H1 (cell line): ENCODE measurements around the gene FGF4. TPM values are rescaled to one million over a fixed set of nuclear protein-coding genes. Genes with fewer than 3 reads are reported as not detected.

Experiments
- CTCF ChIA-PET: fragments of 300-600 bp; sonication (Branson Sonifier 250); formaldehyde crosslinking; loops from one replicate; lab custom pipeline; 2021; ENCODE audit not compliant: partially characterized antibody; lab: Charles Lee
- POLR2A ChIA-PET: fragments of 300-600 bp; sonication (Branson Sonifier 250); formaldehyde crosslinking; loops from one replicate; lab custom pipeline; 2021; ENCODE audit warnings: inconsistent platforms; ENCODE audit not compliant: partially characterized antibody; lab: Charles Lee
- DNase-seq, 2 experiments: peaks; one replicate each; pipeline versions ENCODE4 v3.0.0 to v3.0.0-alpha.2; 2010 to 2022; ENCODE audit warnings: low spot score in 2 of 2, low read depth in 1 of 2, mixed read lengths in 1 of 2
- FAIRE-seq: peaks from 2 replicates; lab custom pipeline; 2011; peaks lifted over from hg19 to GRCh38; lab: Jason Lieb, UNC
- H2AFZ ChIP-seq: 2 replicates; pipeline ENCODE4 v1.8.1; 2012; ENCODE audit warnings: low read length, inconsistent platforms
- H2AK5ac ChIP-seq: 2 replicates; pipeline ENCODE4 v1.6.1; 2013; ENCODE audit warnings: low read depth, low read length
- H2BK120ac ChIP-seq: replicated peaks from 2 replicates; pipeline ENCODE3; 2013; ENCODE audit warnings: low read depth, low read length, inconsistent platforms
- H2BK12ac ChIP-seq: 2 replicates; pipeline ENCODE4 v1.6.1; 2013; ENCODE audit warnings: low read depth, low read length
- H2BK15ac ChIP-seq: 2 replicates; pipeline ENCODE4 v1.6.1; 2013; ENCODE audit warnings: low read length
- H2BK20ac ChIP-seq: 2 replicates; pipeline ENCODE4 v1.6.1; 2013; ENCODE audit warnings: low read length
- H2BK5ac ChIP-seq: 2 replicates; pipeline ENCODE4 v1.6.1; 2013; ENCODE audit warnings: low read depth, low read length
- H3K14ac ChIP-seq: 2 replicates; pipeline ENCODE4 v1.6.1; 2013; ENCODE audit warnings: inconsistent platforms; ENCODE audit not compliant: insufficient read length
- H3K18ac ChIP-seq: 2 replicates; pipeline ENCODE4 v1.6.1; 2013; ENCODE audit warnings: low read length; ENCODE audit errors: extremely low read depth
- H3K23ac ChIP-seq: 2 replicates; pipeline ENCODE4 v1.6.1; 2013; ENCODE audit warnings: inconsistent platforms; ENCODE audit not compliant: insufficient read length
- H3K23me2 ChIP-seq: 2 replicates; pipeline ENCODE4 v1.6.1; 2013; ENCODE audit warnings: low read depth, low read length
- H3K27ac ChIP-seq: 2 replicates; pipeline ENCODE4 v1.6.1; 2011; ENCODE audit warnings: low read depth, low read length, inconsistent platforms
- H3K27me3 ChIP-seq, 4 experiments: replicated peaks in 1 of 4; 1 replicate in 1 of 4; 2 replicates in 3 of 4; pipeline versions ENCODE4 v1.6.1 to v1.8.1; 2011 to 2013; ENCODE audit warnings: low read length in 3 of 4, mild to moderate bottlenecking in 3 of 4, inconsistent platforms in 2 of 4, mixed read lengths in 2 of 4, moderate library complexity in 1 of 4; ENCODE audit not compliant: control insufficient read depth in 3 of 4, insufficient read depth in 3 of 4; ENCODE audit errors: extremely low read depth in 1 of 4
- H3K36me3 ChIP-seq, 4 experiments: 2 replicates each; pipeline versions ENCODE4 v1.6.1 to v1.8.1; 2011 to 2013; ENCODE audit warnings: mild to moderate bottlenecking in 4 of 4, low read length in 3 of 4, moderate library complexity in 2 of 4, control low read depth in 1 of 4, inconsistent platforms in 1 of 4; ENCODE audit not compliant: insufficient read depth in 4 of 4, control insufficient read depth in 2 of 4
- H3K4ac ChIP-seq: replicated peaks from 2 replicates; pipeline ENCODE3; 2013; ENCODE audit warnings: low read length, low read depth, mixed read lengths, inconsistent platforms; ENCODE audit not compliant: insufficient read length
- H3K4me1 ChIP-seq, 4 experiments: replicated peaks in 1 of 4; 1 replicate in 1 of 4; 2 replicates in 3 of 4; pipeline versions ENCODE4 v1.6.1 to v1.8.1; 2011 to 2013; ENCODE audit warnings: low read length in 3 of 4, inconsistent platforms in 2 of 4, mixed read lengths in 1 of 4; ENCODE audit not compliant: insufficient read depth in 4 of 4, control insufficient read depth in 3 of 4
- H3K4me2 ChIP-seq, 2 experiments: 2 replicates each; pipeline versions ENCODE4 v1.6.1 to v1.8.1; 2011 to 2013; ENCODE audit warnings: low read depth in 2 of 2, low read length in 2 of 2, control low read depth in 1 of 2, inconsistent platforms in 1 of 2, mild to moderate bottlenecking in 1 of 2; ENCODE audit not compliant: insufficient read depth in 1 of 2
- H3K4me3 ChIP-seq, 4 experiments: fragments of 200-600, 300-600 bp in 1 of 4; sonication (generic), shearing (Covaris generic), sonication (Bioruptor Twin) in 1 of 4; 2 replicates each; pipeline versions ENCODE4 v1.5.1 to v1.8.1; 2011 to 2016; ENCODE audit warnings: low read length in 4 of 4, low read depth in 3 of 4, control low read depth in 2 of 4, inconsistent platforms in 2 of 4, mild to moderate bottlenecking in 2 of 4, mixed read lengths in 1 of 4, moderate library complexity in 1 of 4; ENCODE audit not compliant: insufficient read depth in 2 of 4; ENCODE audit errors: extremely low read depth in 1 of 4
- H3K56ac ChIP-seq: replicated peaks from 2 replicates; pipeline ENCODE3; 2013; ENCODE audit warnings: low read depth, mild to moderate bottlenecking, mixed read lengths, low read length, inconsistent platforms; ENCODE audit not compliant: insufficient read length
- H3K79me1 ChIP-seq: 2 replicates; pipeline ENCODE4 v1.6.1; 2013; ENCODE audit warnings: low read depth, low read length, control low read depth
- H3K79me2 ChIP-seq, 2 experiments: 2 replicates each; pipeline versions ENCODE4 v1.6.1 to v1.8.1; 2012 to 2013; ENCODE audit warnings: low read length in 2 of 2, mild to moderate bottlenecking in 2 of 2, inconsistent platforms in 1 of 2; ENCODE audit not compliant: insufficient read depth in 2 of 2, control insufficient read depth in 1 of 2
- H3K9ac ChIP-seq, 4 experiments: replicated peaks in 1 of 4; 1 replicate in 1 of 4; 2 replicates in 3 of 4; pipeline versions ENCODE4 v1.6.1 to v1.8.1; 2011 to 2013; ENCODE audit warnings: low read depth in 3 of 4, low read length in 3 of 4, control low read depth in 2 of 4, mild to moderate bottlenecking in 2 of 4, moderate library complexity in 2 of 4, inconsistent platforms in 1 of 4; ENCODE audit errors: extremely low read depth in 1 of 4
- H3K9me3 ChIP-seq, 2 experiments: 2 replicates each; pipeline versions ENCODE4 v1.6.1 to v1.8.1; 2012 to 2013; ENCODE audit warnings: mild to moderate bottlenecking in 2 of 2, moderate library complexity in 2 of 2, control low read depth in 1 of 2, inconsistent platforms in 1 of 2, low read depth in 1 of 2, low read length in 1 of 2, mixed read lengths in 1 of 2; ENCODE audit not compliant: insufficient read depth in 2 of 2
- H4K20me1 ChIP-seq, 2 experiments: replicated peaks in 1 of 2; 2 replicates each; pipeline versions ENCODE3 to v1.8.1; 2011 to 2013; ENCODE audit warnings: inconsistent platforms in 2 of 2, low read length in 2 of 2, mild to moderate bottlenecking in 1 of 2; ENCODE audit not compliant: insufficient read depth in 2 of 2, control insufficient read depth in 1 of 2
- H4K5ac ChIP-seq: 2 replicates; pipeline ENCODE4 v1.6.1; 2013; ENCODE audit warnings: low read length, low read depth, mixed read lengths, inconsistent platforms; ENCODE audit not compliant: insufficient read length
- H4K8ac ChIP-seq: 2 replicates; pipeline ENCODE4 v1.8.0; 2013; ENCODE audit warnings: mild to moderate bottlenecking, moderate library complexity, low read length, inconsistent platforms; ENCODE audit not compliant: insufficient read depth; ENCODE audit errors: extremely low read depth
- H4K91ac ChIP-seq: replicated peaks from 2 replicates; pipeline ENCODE3; 2013; ENCODE audit warnings: low read length, mixed read lengths, inconsistent platforms; ENCODE audit not compliant: insufficient read length
- BCL11A ChIP-seq, 2 experiments: IDR thresholded peaks; one replicate each; pipeline ENCODE4 v1.6.1; 2011; ENCODE audit warnings: low read depth in 2 of 2, low read length in 2 of 2, mild to moderate bottlenecking in 2 of 2
- BRCA1 ChIP-seq: IDR thresholded peaks from 2 replicates; pipeline ENCODE4 v1.6.1; 2012; ENCODE audit warnings: low read depth, low read length, improper control_type of control experiment
- CEBPB ChIP-seq: IDR thresholded peaks from 2 replicates; pipeline ENCODE4 v1.6.1; 2012; ENCODE audit warnings: low read depth, low read length
- CHD1 ChIP-seq: IDR thresholded peaks from 2 replicates; pipeline ENCODE4 v1.6.1; 2012; ENCODE audit warnings: low read depth, low read length, improper control_type of control experiment
- EGR1 ChIP-seq: IDR thresholded peaks from 2 replicates; pipeline ENCODE4 v1.6.1; 2011; ENCODE audit warnings: low read depth, low read length, borderline replicate concordance
- GTF2F1 ChIP-seq: IDR thresholded peaks from 2 replicates; pipeline ENCODE4 v1.6.1; 2012; ENCODE audit warnings: low read depth, low read length, improper control_type of control experiment, borderline replicate concordance
- JUND ChIP-seq: IDR thresholded peaks from 2 replicates; pipeline ENCODE4 v1.6.1; 2011; ENCODE audit warnings: mild to moderate bottlenecking, improper control_type of control experiment, low read length
- MAFK ChIP-seq: IDR thresholded peaks from 2 replicates; pipeline ENCODE4 v1.6.1; 2012; ENCODE audit warnings: low read depth, mild to moderate bottlenecking, improper control_type of control experiment, low read length
- MAX ChIP-seq: IDR thresholded peaks from 2 replicates; pipeline ENCODE4 v1.6.1; 2012; ENCODE audit warnings: inconsistent platforms
- NRF1 ChIP-seq: IDR thresholded peaks from 2 replicates; pipeline ENCODE4 v1.6.1; 2011; ENCODE audit warnings: mild to moderate bottlenecking, low read depth, low read length, improper control_type of control experiment
- RAD21 ChIP-seq, 2 experiments: IDR thresholded peaks in 1 of 2; conservative IDR thresholded peaks in 1 of 2; 2 replicates each; pipeline ENCODE4 v1.6.1; 2011; ENCODE audit warnings: low read depth in 2 of 2, low read length in 2 of 2, improper control_type of control experiment in 1 of 2, inconsistent platforms in 1 of 2, mild to moderate bottlenecking in 1 of 2, moderate library complexity in 1 of 2
- SIN3A ChIP-seq, 2 experiments: IDR thresholded peaks in 1 of 2; conservative IDR thresholded peaks in 1 of 2; 2 replicates each; pipeline ENCODE4 v1.6.1; 2011 to 2012; ENCODE audit warnings: low read length in 2 of 2, improper control_type of control experiment in 1 of 2, low read depth in 1 of 2, mild to moderate bottlenecking in 1 of 2
- TCF12 ChIP-seq: IDR thresholded peaks from 2 replicates; pipeline ENCODE4 v1.6.1; 2011; ENCODE audit warnings: low read depth, mild to moderate bottlenecking, low read length
- WGBS, 2 experiments: shearing (Covaris generic) in 1 of 2; methylation state at CpG; one replicate each; pipeline versions ENCODE4 v1.1.6 to v1.1.7; 2013 to 2015; ENCODE audit warnings: low lambda C conversion rate in 2 of 2, mixed read lengths in 2 of 2, inconsistent platforms in 1 of 2, low coverage in 1 of 2, missing lambda C conversion rate in 1 of 2; ENCODE audit not compliant: insufficient replicate concordance in 2 of 2, insufficient coverage in 1 of 2, insufficient read length in 1 of 2; ENCODE audit errors: extremely low coverage in 1 of 2, missing lambda C conversion rate in 1 of 2; 5-methylcytosine and 5-hydroxymethylcytosine counted together
- polyA plus RNA-seq, 7 experiments: library from polyadenylated mRNA; depleted of rRNA in 3 of 7; stranded (reverse) in 5 of 7; unstranded in 2 of 7; fragments of >200 nt in 5 of 7; fragments of 200-250 nt in 2 of 7; gene quantifications; 1 replicate in 5 of 7; 2 replicates in 1 of 7; 4 replicates in 1 of 7; pipeline versions ENCODE4 v1.2.1 to v1.2.3, GENCODE V29; 2011 to 2013; ENCODE audit warnings: missing spikeins in 2 of 7, mixed read lengths in 2 of 7
- total RNA-seq: library from RNA; stranded (reverse); fragmentation: NEBNext Ultra II Directional; extraction: Animal tissue kit (Norgen Biotek cat#: 25700); gene quantifications from 2 replicates; pipeline ENCODE4 v1.2.1, GENCODE V29; 2021

FGF4 gene
- total and polyA plus RNA-seq, 2 of the 8 experiments (the other 6 are each of a cell fraction or from before 2014, with no cell fraction given) = 0.57 to 2.0 TPM

GRCh38 chr11:69799097-69799496 is 24.0 kb upstream of the FGF4 start:
- peaks cover 4 to 5% of the 10 kb centered on the region in 2 experiments; a peak in 3 of 4 replicates for H3K9me3 ChIP-seq
- H2BK120ac ChIP-seq = no peak overlapping the region
- H3K56ac ChIP-seq = no peak overlapping the region
- H2BK15ac ChIP-seq = no peak overlapping the region
- H4K91ac ChIP-seq = no peak overlapping the region
- no peak overlapping the region for H2BK12ac ChIP-seq
- peaks cover 0 to 5% (median 0%) of the 10 kb centered on the region in 4 experiments; a peak in 3 of 7 replicates for H3K4me1 ChIP-seq
- H2AFZ ChIP-seq = no peak overlapping the region
- no peak overlapping the region for H2AK5ac ChIP-seq
- H3K23ac ChIP-seq = no peak overlapping the region
- TF ChIP-seq SIN3A (conservative IDR thresholded peaks at IDR 0.05 in 1 of 2, IDR thresholded peaks at IDR 0.05 in 1 of 2; ENCODE audit: low read depth in 1 of 2, low read length in 2 of 2) (no peak), MAX (no peak), RAD21 (IDR thresholded peaks at IDR 0.05 in 1 of 2, conservative IDR thresholded peaks at IDR 0.05 in 1 of 2; ENCODE audit: low read depth in 2 of 2, low read length in 2 of 2) (no peak), CHD1 (no peak), MAFK (no peak), TCF12 (no peak), EGR1 (no peak), BCL11A (IDR thresholded peaks at IDR 0.05; ENCODE audit: low read depth in 2 of 2, low read length in 2 of 2) (no peak), CEBPB (no peak), BRCA1 (no peak), NRF1 (no peak), JUND (no peak), GTF2F1 (no peak)
- H3K9ac ChIP-seq = no peak overlapping the region
- no peak overlapping the region for H2BK5ac ChIP-seq
- no peak overlapping the region for H3K4me3 ChIP-seq
- H3K23me2 ChIP-seq = peaks cover 8% of the 10 kb centered on the region; the same call in 1 of the 2 replicates
- no peak for DNase-seq
- no peaks in the 10 kb centered on the region for H3K36me3 ChIP-seq
- ChIA-PET POLR2A (interaction anchor here (1.1 to 1.3 kb wide), 4 partner anchors 11 to 94 kb away, joined by 3 to 4 read pairs (median 4); no protein-coding TSS in a partner anchor), CTCF (interaction anchor here (0.8 to 9.5 kb wide), 11 partner anchors 12 to 115 kb away, joined by 3 to 197 read pairs (median 4); no protein-coding TSS in a partner anchor)
- no peaks in the 10 kb centered on the region; a peak in 1 of 7 replicates for H3K27me3 ChIP-seq
- peaks cover 0 to 7% of the 10 kb centered on the region in 2 experiments for H4K20me1 ChIP-seq
- H3K18ac ChIP-seq = no peak overlapping the region
- no peak overlapping the region for H3K4me2 ChIP-seq
- WGBS, 2 experiments = 81% methylated on average over 3 of the region's 3 CpGs; no CpG with 5 or more reads in 1 of the 2 experiments
- no peak overlapping the region for H3K14ac ChIP-seq
- no peak overlapping the region for H3K27ac ChIP-seq
- no peak overlapping the region for H4K5ac ChIP-seq
- no peak overlapping the region for H3K4ac ChIP-seq
- 0 out of 2 replicates have a peak overlapping the region, but pooled peaks have one; percentile 4 for H4K8ac ChIP-seq
- H3K79me2 ChIP-seq = no peaks in the 10 kb centered on the region
- H2BK20ac ChIP-seq = no peak overlapping the region
- FAIRE-seq = no peak
- H3K79me1 ChIP-seq = no peaks in the 10 kb centered on the region
